ENCODE measurements around the gene PCDH17.

DNA sequence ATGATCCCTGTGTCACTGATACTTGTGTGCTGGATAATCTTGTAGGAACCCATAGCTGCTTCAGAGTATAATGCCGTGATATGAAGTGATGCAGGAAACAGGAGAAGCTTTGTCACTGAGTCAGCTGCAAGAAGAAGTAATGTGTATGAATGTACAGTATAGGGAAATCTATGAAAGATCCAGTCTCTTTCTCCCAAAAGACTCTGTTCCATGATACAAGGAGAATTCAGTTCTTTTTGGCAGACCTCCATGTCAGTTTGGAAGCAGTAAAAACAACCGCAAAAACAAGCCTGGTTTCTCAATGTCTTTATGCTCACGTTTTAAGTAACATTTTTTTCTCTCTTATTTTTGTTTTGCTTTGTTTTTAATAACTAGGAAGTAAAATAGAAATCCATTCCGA lies 33.9 kb downstream of the PCDH17 start:
- TF ChIP-seq, protein P1, sequence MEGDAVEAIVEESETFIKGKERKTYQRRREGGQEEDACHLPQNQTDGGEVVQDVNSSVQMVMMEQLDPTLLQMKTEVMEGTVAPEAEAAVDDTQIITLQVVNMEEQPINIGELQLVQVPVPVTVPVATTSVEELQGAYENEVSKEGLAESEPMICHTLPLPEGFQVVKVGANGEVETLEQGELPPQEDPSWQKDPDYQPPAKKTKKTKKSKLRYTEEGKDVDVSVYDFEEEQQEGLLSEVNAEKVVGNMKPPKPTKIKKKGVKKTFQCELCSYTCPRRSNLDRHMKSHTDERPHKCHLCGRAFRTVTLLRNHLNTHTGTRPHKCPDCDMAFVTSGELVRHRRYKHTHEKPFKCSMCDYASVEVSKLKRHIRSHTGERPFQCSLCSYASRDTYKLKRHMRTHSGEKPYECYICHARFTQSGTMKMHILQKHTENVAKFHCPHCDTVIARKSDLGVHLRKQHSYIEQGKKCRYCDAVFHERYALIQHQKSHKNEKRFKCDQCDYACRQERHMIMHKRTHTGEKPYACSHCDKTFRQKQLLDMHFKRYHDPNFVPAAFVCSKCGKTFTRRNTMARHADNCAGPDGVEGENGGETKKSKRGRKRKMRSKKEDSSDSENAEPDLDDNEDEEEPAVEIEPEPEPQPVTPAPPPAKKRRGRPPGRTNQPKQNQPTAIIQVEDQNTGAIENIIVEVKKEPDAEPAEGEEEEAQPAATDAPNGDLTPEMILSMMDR (IDR thresholded peaks at IDR 0.05; ENCODE audit: borderline replicate concordance, extremely low read depth, low read length, poor library complexity, severe bottlenecking): no peak
- TF ChIP-seq EZH2 (IDR thresholded peaks at IDR 0.05; ENCODE audit: borderline replicate concordance, low read depth, low read length, severe bottlenecking): no peak
